GM21367 (cell line): ENCODE results near the gene NRXN3.

Experiments used
- ATAC-seq: cut with Tn5 transposase; IDR thresholded peaks from one replicate; pipeline ENCODE4 v1.9.1; 2021; ENCODE audit not compliant: unreplicated experiment

Gene NRXN3

GRCh38 chr14:78173346-78174035 lies 3.3 kb downstream of the NRXN3 start:
- no peak for ATAC-seq

- ATAC-seq = no peak
Observed at GRCh38 chr14:78175412-78175811, 5.2 kb downstream of the NRXN3 start.

GRCh38 chr14:78178071-78178470 lies 7.9 kb downstream of the NRXN3 start:
- no peak for ATAC-seq

GRCh38 chr14:78178971-78179370 lies 8.8 kb downstream of the NRXN3 start:
- no peak for ATAC-seq

- no peak for ATAC-seq
Observed at GRCh38 chr14:78181270-78181669, 11.1 kb downstream of the NRXN3 start.

- no peak for ATAC-seq
Observed at GRCh38 chr14:78182722-78183121, 12.5 kb downstream of the NRXN3 start.

- no peak for ATAC-seq
Observed at GRCh38 chr14:78184157-78184556, 14.0 kb downstream of the NRXN3 start.

GRCh38 chr14:78186277-78186676 lies 16.1 kb downstream of the NRXN3 start:
- ATAC-seq = no peak

- no peak for ATAC-seq
Observed at GRCh38 chr14:78188882-78189281, 18.7 kb downstream of the NRXN3 start.

- ATAC-seq = no peak
Observed at GRCh38 chr14:78195431-78195830, 25.3 kb downstream of the NRXN3 start.

- ATAC-seq = no peak
Observed at GRCh38 chr14:78196323-78196722, 26.1 kb downstream of the NRXN3 start.

- ATAC-seq = no peak
Observed at GRCh38 chr14:78197051-78197450, 26.9 kb downstream of the NRXN3 start.

GRCh38 chr14:78202163-78202562 lies 32.0 kb downstream of the NRXN3 start:
- no peak for ATAC-seq

- no peak for ATAC-seq
Observed at GRCh38 chr14:78202976-78203375, 32.8 kb downstream of the NRXN3 start.

GRCh38 chr14:78207414-78207813 lies 37.2 kb downstream of the NRXN3 start:
- no peak for ATAC-seq

GRCh38 chr14:78220273-78220672 lies 50.1 kb downstream of the NRXN3 start:
- no peak for ATAC-seq

- ATAC-seq = no peak
Observed at GRCh38 chr14:78222746-78223145, 52.6 kb downstream of the NRXN3 start.

- ATAC-seq = no peak
Observed at GRCh38 chr14:78227248-78228077, 57.3 kb downstream of the NRXN3 start.

- ATAC-seq = no peak
Observed at GRCh38 chr14:78228702-78229327, 58.6 kb downstream of the NRXN3 start.

- no peak for ATAC-seq
Observed at GRCh38 chr14:78232231-78233000, 62.2 kb downstream of the NRXN3 start.

- no peak for ATAC-seq
Observed at GRCh38 chr14:78238141-78238540, 68.0 kb downstream of the NRXN3 start.
